Measurements from ENCODE around the gene IRF7. TPM values are rescaled to one million over a fixed set of nuclear protein-coding genes. Genes with fewer than 3 reads are reported as not detected.

The IRF7 gene
- total and polyA plus RNA-seq, 2 experiments from 2014 or later, result 13.0 to 17.7 TPM

DNA sequence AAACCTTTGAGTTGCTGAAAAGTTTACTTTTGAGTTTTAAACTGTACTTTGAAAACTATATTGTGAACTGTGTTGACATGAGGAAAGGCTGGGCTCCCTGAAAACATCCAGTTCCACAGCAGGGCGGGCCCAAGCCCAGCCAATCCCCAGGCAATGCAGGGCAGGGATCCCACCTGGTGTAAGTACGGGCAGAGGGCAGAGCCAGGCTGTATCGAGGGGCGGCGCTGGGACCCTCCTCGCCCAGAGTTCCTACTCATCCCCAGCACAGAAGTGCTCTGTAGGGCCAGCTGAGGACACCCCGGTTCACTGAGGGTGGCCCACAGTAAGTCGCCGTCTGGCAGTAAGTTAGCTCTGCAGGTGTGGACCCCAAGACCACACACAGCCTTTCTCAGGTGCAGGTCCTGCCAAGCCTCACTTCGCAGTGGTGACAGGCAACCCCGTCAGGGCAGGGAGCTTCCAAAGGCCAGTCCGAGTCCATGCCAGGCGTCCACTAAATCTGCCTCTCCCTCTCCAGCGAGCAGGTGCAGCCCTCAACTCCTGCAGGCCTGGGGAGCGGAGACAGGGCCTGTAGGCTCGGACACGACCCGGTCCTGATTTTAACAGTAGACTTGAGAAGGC lies 48.6 kb downstream of the IRF7 start:
- Histone ChIP-seq H3K36me3 (peaks cover 5% of the 10 kb centered on the region), H3K4me3 (peak overlapping the region; percentile 95), H3K27me3 (no peaks in the 10 kb centered on the region), H3K27ac (no peak overlapping the region), H3K9me3 (ENCODE audit: low read depth) (no peaks in the 10 kb centered on the region), H3K4me1 (ENCODE audit: low read depth) (peaks cover 21% of the 10 kb centered on the region)
- no peak for DNase-seq (ENCODE audit: low read depth in 1 of 2, low spot score in 1 of 2)
- TF ChIP-seq, protein P1, sequence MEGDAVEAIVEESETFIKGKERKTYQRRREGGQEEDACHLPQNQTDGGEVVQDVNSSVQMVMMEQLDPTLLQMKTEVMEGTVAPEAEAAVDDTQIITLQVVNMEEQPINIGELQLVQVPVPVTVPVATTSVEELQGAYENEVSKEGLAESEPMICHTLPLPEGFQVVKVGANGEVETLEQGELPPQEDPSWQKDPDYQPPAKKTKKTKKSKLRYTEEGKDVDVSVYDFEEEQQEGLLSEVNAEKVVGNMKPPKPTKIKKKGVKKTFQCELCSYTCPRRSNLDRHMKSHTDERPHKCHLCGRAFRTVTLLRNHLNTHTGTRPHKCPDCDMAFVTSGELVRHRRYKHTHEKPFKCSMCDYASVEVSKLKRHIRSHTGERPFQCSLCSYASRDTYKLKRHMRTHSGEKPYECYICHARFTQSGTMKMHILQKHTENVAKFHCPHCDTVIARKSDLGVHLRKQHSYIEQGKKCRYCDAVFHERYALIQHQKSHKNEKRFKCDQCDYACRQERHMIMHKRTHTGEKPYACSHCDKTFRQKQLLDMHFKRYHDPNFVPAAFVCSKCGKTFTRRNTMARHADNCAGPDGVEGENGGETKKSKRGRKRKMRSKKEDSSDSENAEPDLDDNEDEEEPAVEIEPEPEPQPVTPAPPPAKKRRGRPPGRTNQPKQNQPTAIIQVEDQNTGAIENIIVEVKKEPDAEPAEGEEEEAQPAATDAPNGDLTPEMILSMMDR (IDR thresholded peaks at IDR 0.05; ENCODE audit: low read depth, low read length), result no peak

DNA sequence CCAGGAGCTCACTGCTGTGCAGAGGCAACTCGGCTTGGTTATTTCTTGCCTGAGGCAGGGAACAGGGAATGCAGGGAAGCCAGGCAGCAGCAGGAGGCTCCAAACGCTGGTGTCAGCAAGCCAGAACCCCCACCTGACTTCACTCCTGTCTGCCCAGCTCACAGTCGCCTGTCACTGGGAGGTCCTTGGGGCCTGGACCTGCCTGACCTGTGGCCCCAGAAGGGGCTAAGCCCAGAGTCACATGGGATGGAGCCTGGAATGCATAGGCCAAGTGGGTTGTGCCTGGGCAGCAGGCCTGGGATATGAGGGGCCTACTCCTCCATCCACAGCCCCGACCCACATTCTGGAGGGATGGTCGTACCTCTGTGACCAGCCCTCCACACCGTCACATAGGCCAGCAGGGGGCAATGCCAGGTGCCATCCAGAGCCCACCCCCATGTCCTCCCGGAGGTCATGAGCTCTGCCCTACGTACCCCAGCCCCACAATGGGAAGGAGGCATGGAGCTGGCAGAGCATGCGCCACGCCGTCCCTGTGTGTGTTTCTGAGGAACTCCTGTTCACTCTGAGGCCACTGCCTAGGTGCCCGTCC lies 49.7 kb downstream of the IRF7 start:
- Histone ChIP-seq H3K4me3 (no peak overlapping the region), H3K36me3 (peaks cover 5% of the 10 kb centered on the region), H3K9me3 (ENCODE audit: low read depth) (no peaks in the 10 kb centered on the region), H3K4me1 (ENCODE audit: low read depth) (peaks cover 21% of the 10 kb centered on the region), H3K27me3 (no peaks in the 10 kb centered on the region), H3K27ac (peak overlapping the region; percentile 76)
- TF ChIP-seq, protein P1 (IDR thresholded peaks at IDR 0.05; ENCODE audit: low read depth, low read length), result no peak
- no peak for DNase-seq (ENCODE audit: low read depth in 1 of 2, low spot score in 1 of 2)

DNA sequence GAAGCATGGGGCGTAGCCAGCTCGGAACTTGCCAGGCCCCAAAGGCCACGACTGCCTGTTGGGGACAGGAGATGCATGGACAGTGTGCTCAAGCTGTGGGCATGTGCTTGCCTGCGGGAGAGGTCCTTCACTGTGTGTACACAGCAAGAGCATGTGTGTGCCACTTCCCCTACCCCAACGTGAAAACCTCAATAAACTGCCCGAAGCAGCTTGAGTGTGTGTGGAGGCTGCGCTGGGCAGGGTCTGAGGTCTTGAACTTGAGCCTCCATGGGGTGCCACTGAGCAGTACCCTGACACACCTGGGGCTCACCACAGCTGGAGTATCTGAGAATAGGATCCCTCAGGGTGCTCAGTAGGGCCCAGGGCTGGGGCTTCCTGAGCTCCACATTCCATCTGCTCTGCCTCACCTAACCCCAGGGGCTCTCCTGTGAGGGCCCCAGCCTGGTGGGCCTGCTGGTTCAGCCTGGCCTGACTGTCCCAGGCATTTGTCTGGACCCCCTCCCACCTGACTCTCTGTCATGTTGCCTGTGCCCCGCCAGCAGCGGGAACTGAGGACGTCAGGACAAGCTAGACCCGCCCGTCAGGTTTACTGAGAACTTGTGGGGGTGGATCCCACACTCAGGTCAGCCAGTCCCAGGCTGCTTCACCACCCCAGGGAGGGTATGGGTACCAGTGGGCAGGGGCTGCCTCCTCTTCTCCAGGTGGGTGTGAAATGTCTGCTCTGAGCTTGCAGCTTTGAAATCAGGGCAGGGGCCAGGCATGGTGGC lies 51.8 kb downstream of the IRF7 start:
- H3K36me3 ChIP-seq, result peaks cover 5% of the 10 kb centered on the region
- H3K27ac ChIP-seq, result no peak overlapping the region
- DNase-seq (ENCODE audit: low read depth in 1 of 2, low spot score in 1 of 2), result no peak
- no peak overlapping the region for H3K4me3 ChIP-seq
- no peaks in the 10 kb centered on the region for H3K9me3 ChIP-seq (ENCODE audit: low read depth)
- TF ChIP-seq, protein P1 (IDR thresholded peaks at IDR 0.05; ENCODE audit: low read depth, low read length), result no peak
- H3K4me1 ChIP-seq (ENCODE audit: low read depth), result peaks cover 18% of the 10 kb centered on the region
- H3K27me3 ChIP-seq, result no peaks in the 10 kb centered on the region

DNA sequence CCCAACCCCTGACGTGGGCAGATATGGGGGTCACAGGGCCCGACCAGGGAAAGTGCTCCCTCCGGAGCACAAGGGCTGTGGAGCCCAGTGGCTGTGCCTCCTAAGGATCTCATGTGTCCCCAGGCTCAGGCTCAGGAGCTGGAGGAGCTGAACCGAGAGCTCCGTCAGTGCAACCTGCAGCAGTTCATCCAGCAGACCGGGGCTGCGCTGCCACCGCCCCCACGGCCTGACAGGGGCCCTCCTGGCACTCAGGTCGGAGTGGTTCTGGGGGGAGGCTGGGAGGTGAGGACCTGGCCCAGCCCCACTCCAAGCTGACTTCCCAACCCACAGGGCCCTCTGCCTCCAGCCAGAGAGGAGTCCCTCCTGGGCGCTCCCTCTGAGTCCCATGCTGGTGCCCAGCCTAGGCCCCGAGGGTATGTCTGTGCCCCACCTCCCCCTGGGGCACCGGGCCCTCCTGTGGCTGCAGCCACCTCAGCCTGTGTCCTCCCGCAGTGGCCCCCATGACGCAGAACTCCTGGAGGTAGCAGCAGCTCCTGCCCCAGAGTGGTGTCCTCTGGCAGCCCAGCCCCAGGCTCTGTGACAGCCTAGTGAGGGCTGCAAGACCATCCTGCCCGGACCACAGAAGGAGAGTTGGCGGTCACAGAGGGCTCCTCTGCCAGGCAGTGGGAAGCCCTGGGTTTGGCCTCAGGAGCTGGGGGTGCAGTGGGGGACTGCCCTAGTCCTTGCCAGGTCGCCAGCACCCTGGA lies 52.5 kb downstream of the IRF7 start:
- DNase-seq (ENCODE audit: low read depth in 1 of 2, low spot score in 1 of 2), result no peak
- TF ChIP-seq, protein P1 (IDR thresholded peaks at IDR 0.05; ENCODE audit: low read depth, low read length), result no peak

More for the DNA sequence above, 52.5 kb downstream of the IRF7 start:
- Histone ChIP-seq H3K27me3 (peaks cover 4% of the 10 kb centered on the region), H3K4me1 (ENCODE audit: low read depth) (peaks cover 18% of the 10 kb centered on the region), H3K9me3 (ENCODE audit: low read depth) (no peaks in the 10 kb centered on the region), H3K4me3 (no peak overlapping the region), H3K27ac (no peak overlapping the region), H3K36me3 (peaks cover 5% of the 10 kb centered on the region)

Other genes with a start within 250 kb of the IRF7 start
- 77.4 and 94.4 TPM in 2 replicates for gene B4GALNT4, start 246.5 kb downstream of the IRF7 start, total RNA-seq
- gene B4GALNT4, start 246.5 kb downstream of the IRF7 start, polyA plus RNA-seq, result 35.8 and 44.1 TPM in 2 replicates
- gene PKP3, start 221.7 kb downstream of the IRF7 start, total RNA-seq, result 0.09 and 0.70 TPM in 2 replicates
- gene PKP3, start 221.7 kb downstream of the IRF7 start, polyA plus RNA-seq, result 0.57 TPM in 1 of 2 replicates, not detected in the other
- gene SIGIRR, start 201.0 kb downstream of the IRF7 start, total RNA-seq, result 45.6 and 69.5 TPM in 2 replicates
- gene SIGIRR, start 201.0 kb downstream of the IRF7 start, polyA plus RNA-seq, result 35.7 and 46.8 TPM in 2 replicates
- gene ANO9, start 173.9 kb downstream of the IRF7 start, total RNA-seq, result 0.51 TPM in 1 of 2 replicates, not detected in the other
- gene ANO9, start 173.9 kb downstream of the IRF7 start, polyA plus RNA-seq, result 0.23 and 1.2 TPM in 2 replicates
- gene PTDSS2, start 165.7 kb downstream of the IRF7 start, total RNA-seq, result 178 and 202 TPM in 2 replicates
- gene PTDSS2, start 165.7 kb downstream of the IRF7 start, polyA plus RNA-seq, result 69.6 and 83.1 TPM in 2 replicates
- gene RNH1, start 108.7 kb downstream of the IRF7 start, total RNA-seq, result 149 and 186 TPM in 2 replicates
- gene RNH1, start 108.7 kb downstream of the IRF7 start, polyA plus RNA-seq, result 157 and 176 TPM in 2 replicates
- 49.6 and 63.1 TPM in 2 replicates for gene HRAS, start 80.4 kb downstream of the IRF7 start, total RNA-seq
- gene HRAS, start 80.4 kb downstream of the IRF7 start, polyA plus RNA-seq, result 60.0 and 97.8 TPM in 2 replicates
- 2.6 and 4.5 TPM in 2 replicates for gene LRRC56, start 78.4 kb downstream of the IRF7 start, total RNA-seq
- 2.5 and 3.4 TPM in 2 replicates for gene LRRC56, start 78.4 kb downstream of the IRF7 start, polyA plus RNA-seq
- 12.3 and 21.1 TPM in 2 replicates for gene LMNTD2, start 55.2 kb downstream of the IRF7 start, total RNA-seq
- gene LMNTD2, start 55.2 kb downstream of the IRF7 start, polyA plus RNA-seq, result 18.4 and 18.8 TPM in 2 replicates
- 47.8 and 49.5 TPM in 2 replicates for gene RASSF7, start 55.0 kb downstream of the IRF7 start, total RNA-seq
- gene RASSF7, start 55.0 kb downstream of the IRF7 start, polyA plus RNA-seq, result 49.6 and 66.7 TPM in 2 replicates
- gene PHRF1, start 39.5 kb downstream of the IRF7 start, total RNA-seq, result 36.4 and 48.0 TPM in 2 replicates
- 17.8 and 22.8 TPM in 2 replicates for gene PHRF1, start 39.5 kb downstream of the IRF7 start, polyA plus RNA-seq
- 0.18 TPM in 1 of 2 replicates, not detected in the other for gene CDHR5, start 9.0 kb upstream of the IRF7 start, total RNA-seq
- 0.27 and 0.60 TPM in 2 replicates for gene CDHR5, start 9.0 kb upstream of the IRF7 start, polyA plus RNA-seq
- gene SCT, start 11.2 kb upstream of the IRF7 start, total RNA-seq, result 4.3 and 4.4 TPM in 2 replicates
- gene SCT, start 11.2 kb upstream of the IRF7 start, polyA plus RNA-seq, result 8.9 and 18.8 TPM in 2 replicates
- 0.60 and 1.2 TPM in 2 replicates for gene DRD4, start 21.3 kb upstream of the IRF7 start, total RNA-seq
- gene DRD4, start 21.3 kb upstream of the IRF7 start, polyA plus RNA-seq, result 0.75 and 2.2 TPM in 2 replicates
- gene DEAF1, start 79.3 kb upstream of the IRF7 start, total RNA-seq, result 80.0 and 90.0 TPM in 2 replicates
- 88.6 and 124 TPM in 2 replicates for gene DEAF1, start 79.3 kb upstream of the IRF7 start, polyA plus RNA-seq
- gene TMEM80, start 79.9 kb upstream of the IRF7 start, total RNA-seq, result 53.4 and 70.5 TPM in 2 replicates
- gene TMEM80, start 79.9 kb upstream of the IRF7 start, polyA plus RNA-seq, result 72.3 and 93.5 TPM in 2 replicates
- gene EPS8L2, start 90.3 kb upstream of the IRF7 start, total RNA-seq, result 18.9 and 22.6 TPM in 2 replicates
- 25.7 and 27.4 TPM in 2 replicates for gene EPS8L2, start 90.3 kb upstream of the IRF7 start, polyA plus RNA-seq
- 144 and 158 TPM in 2 replicates for gene TALDO1, start 131.5 kb upstream of the IRF7 start, total RNA-seq
- 163 and 174 TPM in 2 replicates for gene TALDO1, start 131.5 kb upstream of the IRF7 start, polyA plus RNA-seq
- gene GATD1, start 161.5 kb upstream of the IRF7 start, total RNA-seq, result 62.2 and 64.1 TPM in 2 replicates
- gene GATD1, start 161.5 kb upstream of the IRF7 start, polyA plus RNA-seq, result 27.9 and 60.4 TPM in 2 replicates
- 1.6 and 7.6 TPM in 2 replicates for gene CEND1, start 174.1 kb upstream of the IRF7 start, total RNA-seq
- gene CEND1, start 174.1 kb upstream of the IRF7 start, polyA plus RNA-seq, result 1.7 and 8.2 TPM in 2 replicates
- 17.6 and 34.7 TPM in 2 replicates for gene SLC25A22, start 182.3 kb upstream of the IRF7 start, total RNA-seq
- gene SLC25A22, start 182.3 kb upstream of the IRF7 start, polyA plus RNA-seq, result 18.9 and 21.2 TPM in 2 replicates
- 24.0 and 36.8 TPM in 2 replicates for gene PIDD1, start 189.3 kb upstream of the IRF7 start, total RNA-seq
- 33.4 and 40.2 TPM in 2 replicates for gene PIDD1, start 189.3 kb upstream of the IRF7 start, polyA plus RNA-seq
- gene RPLP2, start 194.0 kb upstream of the IRF7 start, total RNA-seq, result 523 and 1,109 TPM in 2 replicates
- 496 and 502 TPM in 2 replicates for gene RPLP2, start 194.0 kb upstream of the IRF7 start, polyA plus RNA-seq
- gene PNPLA2, start 203.0 kb upstream of the IRF7 start, total RNA-seq, result 59.9 and 99.9 TPM in 2 replicates
- 81.6 and 91.1 TPM in 2 replicates for gene PNPLA2, start 203.0 kb upstream of the IRF7 start, polyA plus RNA-seq
- gene CRACR2B, start 212.0 kb upstream of the IRF7 start, total RNA-seq, result 43.9 and 91.0 TPM in 2 replicates
- 84.5 and 113 TPM in 2 replicates for gene CRACR2B, start 212.0 kb upstream of the IRF7 start, polyA plus RNA-seq
- 146 and 177 TPM in 2 replicates for gene CD151, start 217.0 kb upstream of the IRF7 start, total RNA-seq
- 210 and 290 TPM in 2 replicates for gene CD151, start 217.0 kb upstream of the IRF7 start, polyA plus RNA-seq
- 67.3 and 152 TPM in 2 replicates for gene POLR2L, start 226.6 kb upstream of the IRF7 start, total RNA-seq
- gene POLR2L, start 226.6 kb upstream of the IRF7 start, polyA plus RNA-seq, result 317 and 482 TPM in 2 replicates
- gene TSPAN4, start 226.9 kb upstream of the IRF7 start, total RNA-seq, result 85.3 and 140 TPM in 2 replicates
- 79.1 and 125 TPM in 2 replicates for gene TSPAN4, start 226.9 kb upstream of the IRF7 start, polyA plus RNA-seq

All from cardiac muscle cell (in vitro differentiated cells and primary cell).